SK-N-SH (cell line): ENCODE measurements around the gene SGTB. TPM values are rescaled to one million over a fixed set of nuclear protein-coding genes. Genes with fewer than 3 reads are reported as not detected.
A peak's percentile ranks its signal among the peaks of the same experiment; 100 is the strongest.

Source experiments
- CTCF ChIA-PET: fragments of 300-600, 350-600 bp; formaldehyde crosslinking; extraction: SDS; loops from one replicate; lab custom pipeline; 2021; lab: Yijun Ruan, JAX
- POLR2A ChIA-PET: fragments of 350-600 bp; sonication (Branson Sonifier 250); formaldehyde crosslinking; extraction: SDS; loops from one replicate; lab custom pipeline; 2020; ENCODE audit warnings: antibody characterized with exemption, inconsistent platforms; lab: Yijun Ruan, JAX
- DNase-seq: peaks from one replicate; pipeline ENCODE4 v3.0.0; 2012
- H2AFZ ChIP-seq: fragments of 200-600 bp; sonication (generic); 2 replicates; pipeline ENCODE4 v1.8.1; 2016; ENCODE audit warnings: antibody characterized with exemption, mild to moderate bottlenecking, low read depth
- H3F3A ChIP-seq: fragments of 200-600 bp; sonication (generic); replicated peaks from 2 replicates; pipeline ENCODE3; 2016; ENCODE audit warnings: antibody characterized with exemption, mild to moderate bottlenecking; ENCODE audit not compliant: insufficient read depth
- H3K27ac ChIP-seq, 2 experiments: fragments of 200-500 bp in 1 of 2; fragments of 200-600 bp in 1 of 2; sonication (Bioruptor generic) in 1 of 2; sonication (generic), shearing (Covaris generic) in 1 of 2; 2 replicates each; pipeline versions ENCODE4 v1.5.1 to v1.6.1; 2014 to 2016; ENCODE audit warnings: low read depth in 2 of 2, inconsistent platforms in 1 of 2, low read length in 1 of 2, mild to moderate bottlenecking in 1 of 2, mixed read lengths in 1 of 2
- H3K27me3 ChIP-seq: fragments of 200-600 bp; sonication (generic), shearing (Covaris generic); 2 replicates; pipeline ENCODE4 v1.6.1; 2016; ENCODE audit warnings: mixed run types; ENCODE audit not compliant: insufficient read depth
- H3K36me3 ChIP-seq, 2 experiments: fragments of 200-500 bp in 1 of 2; fragments of 200-600 bp in 1 of 2; sonication (Bioruptor generic) in 1 of 2; sonication (generic) in 1 of 2; replicated peaks in 1 of 2; 2 replicates each; pipeline versions ENCODE3 to v1.5.1; 2014 to 2016; ENCODE audit warnings: low read length in 1 of 2, mild to moderate bottlenecking in 1 of 2; ENCODE audit not compliant: insufficient read depth in 2 of 2, control insufficient read depth in 1 of 2
- H3K4me1 ChIP-seq, 2 experiments: fragments of 200-500 bp in 1 of 2; fragments of 200-600 bp in 1 of 2; sonication (Bioruptor generic) in 1 of 2; sonication (generic), shearing (Covaris generic) in 1 of 2; 2 replicates each; pipeline versions ENCODE4 v1.5.1 to v1.6.1; 2014 to 2016; ENCODE audit warnings: low read depth in 1 of 2, low read length in 1 of 2, mixed run types in 1 of 2; ENCODE audit not compliant: insufficient read depth in 2 of 2, control insufficient read depth in 1 of 2
- H3K4me2 ChIP-seq: fragments of 200-600 bp; sonication (generic), shearing (Covaris generic); 2 replicates; pipeline ENCODE4 v1.6.1; 2017; ENCODE audit warnings: mixed run types
- H3K4me3 ChIP-seq, 2 experiments: fragments of 200-500 bp in 1 of 2; fragments of 200-600 bp in 1 of 2; sonication (Bioruptor generic) in 1 of 2; sonication (generic), shearing (Covaris generic) in 1 of 2; 2 replicates each; pipeline versions ENCODE4 v1.5.1 to v1.8.1; 2014 to 2016; ENCODE audit warnings: low read depth in 2 of 2, inconsistent platforms in 1 of 2, low read length in 1 of 2, mild to moderate bottlenecking in 1 of 2, mixed read lengths in 1 of 2, moderate library complexity in 1 of 2
- H3K79me2 ChIP-seq: fragments of 200-600 bp; sonication (generic); 2 replicates; pipeline ENCODE4 v1.8.1; 2017; ENCODE audit warnings: mild to moderate bottlenecking; ENCODE audit not compliant: insufficient read depth
- H3K9ac ChIP-seq: fragments of 200-600 bp; sonication (generic); 2 replicates; pipeline ENCODE4 v1.6.1; 2017; ENCODE audit warnings: mixed run types
- H3K9me2 ChIP-seq: fragments of 200-600 bp; sonication (generic); 2 replicates; pipeline ENCODE4 v1.6.1; 2017; ENCODE audit warnings: mixed run types
- H3K9me3 ChIP-seq: fragments of 200-600 bp; sonication (generic); 2 replicates; pipeline ENCODE4 v1.6.1; 2017; ENCODE audit warnings: mixed run types, mild to moderate bottlenecking, moderate library complexity
- H4K20me1 ChIP-seq: fragments of 200-600 bp; sonication (generic); 2 replicates; pipeline ENCODE4 v1.6.1; 2017; ENCODE audit warnings: mild to moderate bottlenecking, mixed run types; ENCODE audit not compliant: insufficient read depth
- MEF2A ChIP-seq: IDR thresholded peaks from 2 replicates; pipeline ENCODE4 v1.4.0; 2012; ENCODE audit warnings: low read depth, borderline replicate concordance
- MXI1 ChIP-seq: IDR thresholded peaks from 2 replicates; pipeline ENCODE4 v1.6.1; 2012; ENCODE audit warnings: mild to moderate bottlenecking, low read depth, low read length, improper control_type of control experiment
- NFIC ChIP-seq: IDR thresholded peaks from 2 replicates; pipeline ENCODE4 v1.4.0; 2012; ENCODE audit warnings: borderline replicate concordance
- POLR2AphosphoS5 ChIP-seq: IDR thresholded peaks from 2 replicates; pipeline ENCODE4 v1.6.1; 2012; ENCODE audit warnings: low read depth, low read length
- RCOR1 ChIP-seq: fragments of 150-350 bp; IDR thresholded peaks from 2 replicates; pipeline ENCODE4 v1.6.1; 2017; ENCODE audit warnings: antibody characterized with exemption, low read length
- SIN3A ChIP-seq: IDR thresholded peaks from 2 replicates; pipeline ENCODE4 v1.6.1; 2012; ENCODE audit warnings: low read depth, mild to moderate bottlenecking, low read length, moderate library complexity, borderline replicate concordance
- TCF12 ChIP-seq: IDR thresholded peaks from 2 replicates; pipeline ENCODE4 v1.4.0; 2012
- TEAD4 ChIP-seq: IDR thresholded peaks from 2 replicates; pipeline ENCODE4 v1.4.0; 2012; ENCODE audit warnings: mild to moderate bottlenecking, borderline replicate concordance; ENCODE audit not compliant: insufficient read depth
- YY1 ChIP-seq: IDR thresholded peaks from 2 replicates; pipeline ENCODE4 v1.4.0; 2012; ENCODE audit warnings: low read depth, mild to moderate bottlenecking
- WGBS: methylation state at CpG from one replicate; pipeline ENCODE4 v1.1.6; 2017; ENCODE audit warnings: low lambda C conversion rate; 5-methylcytosine and 5-hydroxymethylcytosine counted together
- polyA plus RNA-seq, 3 experiments: library from polyadenylated mRNA; depleted of rRNA; stranded (reverse); fragments of >200 nt; gene quantifications; 2 replicates each; pipeline ENCODE4 v1.2.3, GENCODE V29; 2012
- TF ChIP-seq, protein P1 (sequence below): fragments of 200-600 bp; sonication (generic); IDR thresholded peaks from 2 replicates; pipeline ENCODE4 v1.6.1; 2017; ENCODE audit warnings: antibody characterized with exemption, mild to moderate bottlenecking, moderate library complexity
- TF ChIP-seq, protein P2 (sequence below): IDR thresholded peaks from 2 replicates; pipeline ENCODE4 v1.4.0; 2012; ENCODE audit warnings: low read depth
- TF ChIP-seq, protein P3 (sequence below): IDR thresholded peaks from 2 replicates; pipeline ENCODE4; 2012

SGTB gene
- polyA plus RNA-seq, 1 of the 3 experiments (the other 2 are of a cell fraction), result 3.5 TPM

DNA sequence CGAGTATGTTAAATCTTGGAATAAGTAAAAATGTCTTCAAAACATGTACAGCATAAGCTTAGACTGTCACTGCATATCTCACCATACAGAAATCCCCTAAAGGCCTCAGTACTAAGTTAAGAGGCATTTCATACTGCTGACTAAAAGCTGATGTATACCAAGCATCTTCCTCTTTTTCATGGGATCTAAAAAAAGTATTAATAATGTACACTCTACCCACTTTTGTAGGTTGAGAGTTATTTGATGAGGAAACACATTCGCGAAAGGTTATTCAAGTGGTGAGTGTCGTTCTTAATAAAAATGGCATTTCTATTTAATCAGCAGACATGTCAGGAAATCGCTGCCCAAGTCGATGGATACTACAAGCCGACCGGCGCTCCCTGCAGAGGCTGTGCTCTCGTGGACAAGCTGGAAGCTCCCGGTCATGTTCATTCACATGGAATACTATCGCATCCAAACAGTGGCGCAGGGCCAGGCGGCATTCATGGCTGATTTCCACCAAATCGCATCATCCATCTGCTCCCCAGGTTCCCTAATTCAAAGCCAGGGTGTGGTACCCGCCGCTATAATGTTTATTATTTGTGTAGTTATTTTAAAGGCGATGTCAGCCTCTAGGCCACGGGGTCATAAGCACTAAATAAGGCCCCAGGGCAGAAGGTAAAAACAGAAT lies 724 bp downstream of the SGTB start:
- no peaks in the 10 kb centered on the region for H4K20me1 ChIP-seq
- peak overlapping the region; percentile 66 to 83 for H3K27ac ChIP-seq
- H2AFZ ChIP-seq, result peak overlapping the region; percentile 88
- peak; percentile 87 for TF ChIP-seq SIN3A
- peak; percentile 96 for TF ChIP-seq MXI1
- TF ChIP-seq RCOR1, result 0 out of 2 replicates have a peak, but pooled peaks have one; percentile 18
- TF ChIP-seq TEAD4, result no peak
- peak; percentile 45; the same call in 1 of the 2 replicates for TF ChIP-seq NFIC
- no peak for TF ChIP-seq POLR2AphosphoS5
- TF ChIP-seq, protein P1, sequence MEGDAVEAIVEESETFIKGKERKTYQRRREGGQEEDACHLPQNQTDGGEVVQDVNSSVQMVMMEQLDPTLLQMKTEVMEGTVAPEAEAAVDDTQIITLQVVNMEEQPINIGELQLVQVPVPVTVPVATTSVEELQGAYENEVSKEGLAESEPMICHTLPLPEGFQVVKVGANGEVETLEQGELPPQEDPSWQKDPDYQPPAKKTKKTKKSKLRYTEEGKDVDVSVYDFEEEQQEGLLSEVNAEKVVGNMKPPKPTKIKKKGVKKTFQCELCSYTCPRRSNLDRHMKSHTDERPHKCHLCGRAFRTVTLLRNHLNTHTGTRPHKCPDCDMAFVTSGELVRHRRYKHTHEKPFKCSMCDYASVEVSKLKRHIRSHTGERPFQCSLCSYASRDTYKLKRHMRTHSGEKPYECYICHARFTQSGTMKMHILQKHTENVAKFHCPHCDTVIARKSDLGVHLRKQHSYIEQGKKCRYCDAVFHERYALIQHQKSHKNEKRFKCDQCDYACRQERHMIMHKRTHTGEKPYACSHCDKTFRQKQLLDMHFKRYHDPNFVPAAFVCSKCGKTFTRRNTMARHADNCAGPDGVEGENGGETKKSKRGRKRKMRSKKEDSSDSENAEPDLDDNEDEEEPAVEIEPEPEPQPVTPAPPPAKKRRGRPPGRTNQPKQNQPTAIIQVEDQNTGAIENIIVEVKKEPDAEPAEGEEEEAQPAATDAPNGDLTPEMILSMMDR, result no peak
- TF ChIP-seq MEF2A, result no peak
- TF ChIP-seq TCF12, result peak; percentile 16; the same call in 1 of the 2 replicates
- peak; percentile 18; the same call in 1 of the 2 replicates for TF ChIP-seq YY1
- TF ChIP-seq, protein P2, sequence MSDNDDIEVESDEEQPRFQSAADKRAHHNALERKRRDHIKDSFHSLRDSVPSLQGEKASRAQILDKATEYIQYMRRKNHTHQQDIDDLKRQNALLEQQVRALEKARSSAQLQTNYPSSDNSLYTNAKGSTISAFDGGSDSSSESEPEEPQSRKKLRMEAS, result peak; percentile 55; the same call in 1 of the 2 replicates
- TF ChIP-seq, protein P3, sequence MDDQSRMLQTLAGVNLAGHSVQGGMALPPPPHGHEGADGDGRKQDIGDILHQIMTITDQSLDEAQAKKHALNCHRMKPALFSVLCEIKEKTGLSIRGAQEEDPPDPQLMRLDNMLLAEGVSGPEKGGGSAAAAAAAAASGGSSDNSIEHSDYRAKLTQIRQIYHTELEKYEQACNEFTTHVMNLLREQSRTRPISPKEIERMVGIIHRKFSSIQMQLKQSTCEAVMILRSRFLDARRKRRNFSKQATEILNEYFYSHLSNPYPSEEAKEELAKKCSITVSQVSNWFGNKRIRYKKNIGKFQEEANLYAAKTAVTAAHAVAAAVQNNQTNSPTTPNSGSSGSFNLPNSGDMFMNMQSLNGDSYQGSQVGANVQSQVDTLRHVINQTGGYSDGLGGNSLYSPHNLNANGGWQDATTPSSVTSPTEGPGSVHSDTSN, result 0 out of 2 replicates have a peak, but pooled peaks have one; percentile 12
- TF ChIP-seq, all 33 proteins: peak for 8
- H3K27me3 ChIP-seq, result no peaks in the 10 kb centered on the region
- H3K79me2 ChIP-seq, result peaks cover 63% of the 10 kb centered on the region
- H3K36me3 ChIP-seq, result peaks cover 15 to 17% of the 10 kb centered on the region in 2 experiments
- no peaks in the 10 kb centered on the region for H3K9me2 ChIP-seq
- peaks cover 21% of the 10 kb centered on the region for H3F3A ChIP-seq
- peak overlapping the region; percentile 85; the same call in 1 of the 2 replicates for H3K9ac ChIP-seq
- 5% methylated on average over 19 of the region's 19 CpGs for WGBS
- H3K4me1 ChIP-seq, result peaks cover 0 to 6% of the 10 kb centered on the region in 2 experiments; a peak in 3 of 4 replicates
- no peaks in the 10 kb centered on the region for H3K9me3 ChIP-seq
- peak overlapping the region; percentile 88 for H3K4me2 ChIP-seq
- H3K4me3 ChIP-seq, result peak overlapping the region; percentile 72 to 96
- ChIA-PET CTCF (interaction anchor here (1.4 kb wide), 1 partner anchor 585 kb away, joined by 5 read pairs; no protein-coding TSS in a partner anchor), POLR2A (interaction anchor here (1.6 to 1.8 kb wide), 2 partner anchors 25 to 423 kb away, joined by 5 to 10 read pairs; partner anchors contain the start of gene SREK1)
- peak; percentile 72 for DNase-seq
